BLaER1 (cell line): Measurements from ENCODE around the gene CASZ1.

ENCODE experiments used
- H3K27ac ChIP-seq: shearing (Covaris generic); formaldehyde crosslinking; 2 replicates; pipeline ENCODE4 v1.8.1; 2022
- H3K27me3 ChIP-seq: shearing (Covaris generic); formaldehyde crosslinking; 2 replicates; pipeline ENCODE4 v1.8.1; 2022
- H3K36me3 ChIP-seq: shearing (Covaris generic); formaldehyde crosslinking; 2 replicates; pipeline ENCODE4 v1.8.1; 2022
- H3K4me1 ChIP-seq: shearing (Covaris generic); formaldehyde crosslinking; 2 replicates; pipeline ENCODE4 v1.8.1; 2022
- H3K4me2 ChIP-seq: shearing (Covaris generic); formaldehyde crosslinking; 2 replicates; pipeline ENCODE4 v1.8.1; 2022
- H3K4me3 ChIP-seq: shearing (Covaris generic); formaldehyde crosslinking; 2 replicates; pipeline ENCODE4 v1.8.1; 2022
- H3K9ac ChIP-seq: shearing (Covaris generic); formaldehyde crosslinking; 2 replicates; pipeline ENCODE4 v1.8.1; 2022
- H3K9me3 ChIP-seq: shearing (Covaris generic); formaldehyde crosslinking; 2 replicates; pipeline ENCODE4 v1.8.1; 2022
- H4K20me1 ChIP-seq: shearing (Covaris generic); formaldehyde crosslinking; 2 replicates; pipeline ENCODE4 v1.8.1; 2022
- Cebpa-rat ChIP-seq: shearing (Covaris generic); IDR thresholded peaks from 2 replicates; pipeline ENCODE4 v1.8.1; 2022

CASZ1 gene

GRCh38 chr1:10662824-10663677, 133.4 kb downstream of the CASZ1 start:
- H3K27me3 ChIP-seq: no peaks in the 10 kb centered on the region
- H3K9me3 ChIP-seq: no peaks in the 10 kb centered on the region
- peaks cover 4% of the 10 kb centered on the region; the same call in 1 of the 2 replicates for H3K36me3 ChIP-seq
- no peak overlapping the region for H3K4me3 ChIP-seq
- peak overlapping the region; percentile 33 for H3K27ac ChIP-seq
- H3K9ac ChIP-seq: peak overlapping the region; percentile 57
- H3K4me2 ChIP-seq: peak overlapping the region; percentile 82
- peaks cover 32% of the 10 kb centered on the region for H3K4me1 ChIP-seq
- peaks cover 8% of the 10 kb centered on the region; the same call in 1 of the 2 replicates for H4K20me1 ChIP-seq
- no peak for TF ChIP-seq Cebpa-rat

- Histone ChIP-seq H3K9ac (no peak overlapping the region), H3K4me1 (peaks cover 25% of the 10 kb centered on the region), H3K27me3 (no peaks in the 10 kb centered on the region), H3K4me2 (no peak overlapping the region), H4K20me1 (peaks cover 7% of the 10 kb centered on the region; the same call in 1 of the 2 replicates), H3K9me3 (no peaks in the 10 kb centered on the region), H3K27ac (no peak overlapping the region), H3K36me3 (peaks cover 4% of the 10 kb centered on the region; the same call in 1 of the 2 replicates), H3K4me3 (no peak overlapping the region)
- TF ChIP-seq Cebpa-rat: no peak
These were observed 134.3 kb downstream of the CASZ1 start for GRCh38 chr1:10662090-10662688.

- H4K20me1 ChIP-seq: no peaks in the 10 kb centered on the region
- no peaks in the 10 kb centered on the region for H3K9me3 ChIP-seq
- H3K27me3 ChIP-seq: no peaks in the 10 kb centered on the region
- peaks cover 4% of the 10 kb centered on the region; the same call in 1 of the 2 replicates for H3K36me3 ChIP-seq
- no peak overlapping the region for H3K4me3 ChIP-seq
- H3K27ac ChIP-seq: no peak overlapping the region
- no peak overlapping the region for H3K9ac ChIP-seq
- H3K4me1 ChIP-seq: peaks cover 20% of the 10 kb centered on the region
- H3K4me2 ChIP-seq: no peak overlapping the region
- no peak for TF ChIP-seq Cebpa-rat
These were observed 135.0 kb downstream of the CASZ1 start for GRCh38 chr1:10661453-10661852.

DNA sequence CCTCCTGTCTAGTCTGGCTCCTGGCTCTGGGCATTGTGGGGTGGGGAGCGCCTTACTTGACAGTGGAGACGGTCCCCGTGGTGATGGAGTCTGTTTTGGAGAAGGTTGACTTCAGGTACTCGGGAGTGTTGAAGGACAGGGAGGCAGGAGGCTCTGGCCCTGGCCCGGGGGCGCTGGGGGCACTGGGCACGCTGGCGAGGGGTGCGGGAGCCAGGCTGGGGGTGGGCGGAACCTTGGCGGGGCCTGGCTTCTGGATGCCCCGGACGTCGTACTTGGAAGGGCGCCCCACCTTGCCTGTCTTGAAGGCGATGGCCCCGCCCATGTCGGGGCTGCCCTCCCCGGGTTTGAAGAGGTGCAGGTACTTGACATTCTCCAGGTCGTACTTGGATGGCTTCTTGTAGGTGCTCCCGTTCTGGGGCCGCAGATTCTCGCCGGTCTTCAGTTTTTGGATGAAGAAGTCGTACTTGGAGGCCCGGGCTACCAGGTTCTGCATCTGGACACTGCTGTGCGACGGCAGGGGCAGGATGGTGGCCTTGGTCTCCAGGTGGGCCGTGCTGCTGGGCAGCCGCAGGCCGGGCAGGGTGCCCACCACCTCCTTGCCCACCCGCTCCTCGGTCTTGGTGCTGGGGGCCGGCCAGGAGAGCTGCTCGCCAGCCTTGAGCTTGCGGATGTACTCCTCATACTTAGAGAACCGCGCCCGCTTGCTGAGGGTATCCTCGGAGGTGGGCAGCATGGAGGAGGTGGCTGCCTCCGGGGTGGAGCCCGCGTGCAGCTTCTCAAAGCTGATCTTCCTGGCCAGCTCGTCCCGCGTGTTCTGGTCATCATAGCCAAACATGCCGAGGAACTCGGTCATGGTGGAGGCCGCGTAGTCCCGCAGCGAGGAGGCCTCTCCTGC, 136.6 kb downstream of the CASZ1 start:
- Histone ChIP-seq H3K9ac (no peak overlapping the region), H3K27ac (no peak overlapping the region), H3K9me3 (no peaks in the 10 kb centered on the region), H3K4me2 (no peak overlapping the region), H3K36me3 (peaks cover under 1% of the 10 kb centered on the region; the same call in 1 of the 2 replicates), H3K27me3 (no peaks in the 10 kb centered on the region), H4K20me1 (no peaks in the 10 kb centered on the region), H3K4me1 (peaks cover 20% of the 10 kb centered on the region), H3K4me3 (no peak overlapping the region)
- no peak for TF ChIP-seq Cebpa-rat

- no peak overlapping the region for H3K4me2 ChIP-seq
- H3K9me3 ChIP-seq: no peaks in the 10 kb centered on the region
- no peak overlapping the region for H3K27ac ChIP-seq
- H3K4me3 ChIP-seq: no peak overlapping the region
- H3K27me3 ChIP-seq: no peaks in the 10 kb centered on the region
- no peaks in the 10 kb centered on the region for H4K20me1 ChIP-seq
- no peak for TF ChIP-seq Cebpa-rat
- H3K36me3 ChIP-seq: no peaks in the 10 kb centered on the region; the same call in 1 of the 2 replicates
- peaks cover 18% of the 10 kb centered on the region for H3K4me1 ChIP-seq
- H3K9ac ChIP-seq: no peak overlapping the region
These were observed 137.2 kb downstream of the CASZ1 start for GRCh38 chr1:10659218-10659617.

DNA sequence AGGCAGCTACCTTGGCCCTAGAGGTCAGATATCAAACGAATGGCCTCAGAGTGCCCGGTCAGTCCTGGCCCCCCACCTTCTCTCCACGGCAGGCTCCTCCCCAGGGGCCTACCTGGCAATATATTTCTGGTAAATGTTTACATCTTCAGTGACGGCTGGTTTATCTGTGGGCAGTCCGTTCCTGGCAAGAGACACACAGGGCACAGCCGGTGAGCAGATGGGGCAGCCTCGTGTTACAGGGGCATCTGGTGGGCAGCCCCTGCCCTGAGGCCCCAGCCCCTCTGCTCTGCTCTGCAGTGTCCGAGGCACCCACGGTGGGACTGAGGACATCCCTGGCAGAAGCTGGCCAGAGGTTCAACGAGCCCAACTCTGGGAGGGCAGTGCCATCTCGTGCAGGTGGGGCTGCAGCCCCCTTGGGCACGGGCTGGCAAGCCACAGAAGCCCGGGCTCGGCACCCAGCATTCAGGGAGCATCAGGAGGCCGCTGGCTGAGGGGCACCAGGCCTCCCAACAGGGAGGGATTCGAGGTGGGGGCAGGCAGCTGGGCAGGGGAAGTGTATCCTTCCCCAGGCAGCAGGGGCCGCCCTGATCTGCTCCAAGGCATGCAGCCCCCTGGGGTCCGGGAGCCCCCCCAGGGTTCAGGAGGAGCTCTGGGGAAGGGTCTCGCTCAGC, 137.9 kb downstream of the CASZ1 start:
- Histone ChIP-seq H3K4me1 (peaks cover 11% of the 10 kb centered on the region), H3K4me3 (no peak overlapping the region), H3K4me2 (no peak overlapping the region), H3K9ac (no peak overlapping the region), H3K9me3 (no peaks in the 10 kb centered on the region), H4K20me1 (no peaks in the 10 kb centered on the region), H3K27ac (no peak overlapping the region), H3K27me3 (no peaks in the 10 kb centered on the region), H3K36me3 (peaks cover 4% of the 10 kb centered on the region; the same call in 1 of the 2 replicates)
- no peak for TF ChIP-seq Cebpa-rat

- Histone ChIP-seq H3K27me3 (no peaks in the 10 kb centered on the region), H3K4me3 (no peak overlapping the region), H4K20me1 (no peaks in the 10 kb centered on the region), H3K9ac (no peak overlapping the region), H3K27ac (no peak overlapping the region), H3K9me3 (no peaks in the 10 kb centered on the region), H3K4me2 (no peak overlapping the region), H3K36me3 (peaks cover 8% of the 10 kb centered on the region; the same call in 1 of the 2 replicates), H3K4me1 (no peaks in the 10 kb centered on the region)
- TF ChIP-seq Cebpa-rat: no peak
These were observed 139.2 kb downstream of the CASZ1 start for GRCh38 chr1:10657088-10657847.

- Histone ChIP-seq H3K4me3 (no peak overlapping the region), H3K27ac (no peak overlapping the region), H3K36me3 (peaks cover 8% of the 10 kb centered on the region; the same call in 1 of the 2 replicates), H3K9ac (no peak overlapping the region), H3K9me3 (no peaks in the 10 kb centered on the region), H3K4me1 (no peaks in the 10 kb centered on the region), H3K4me2 (no peak overlapping the region), H3K27me3 (no peaks in the 10 kb centered on the region), H4K20me1 (no peaks in the 10 kb centered on the region)
- no peak for TF ChIP-seq Cebpa-rat
These were observed 140.0 kb downstream of the CASZ1 start for GRCh38 chr1:10656431-10656830.
